HCT116 (cell line): Measurements from ENCODE around the gene ADAM19. TPM values are rescaled to one million over a fixed set of nuclear protein-coding genes. Genes with fewer than 3 reads are reported as not detected.

Experiments used
- ATAC-seq: fragments of 200-7000 bp; cut with Tn5 transposase; 2 replicates; pipeline ENCODE4 v1.9.1; 2020; ENCODE audit warnings: mild to moderate bottlenecking, moderate library complexity
- BruUV-seq: library from RNA; stranded (reverse); fragments of 400-500 nt; replicated peaks from 2 replicates; lab custom pipeline; 2021; lab: Mats Ljungman, UMichigan
- CTCF ChIA-PET: fragments of 300-600 bp; sonication (Branson Sonifier 250); formaldehyde crosslinking; loops from one replicate; lab custom pipeline; 2021; ENCODE audit warnings: antibody characterized with exemption; lab: Charles Lee
- POLR2A ChIA-PET: fragments of 300-600, 350-600 bp; sonication (Branson Sonifier 250); formaldehyde crosslinking; loops from one replicate; lab custom pipeline; 2021; ENCODE audit warnings: antibody characterized with exemption; lab: Charles Lee
- RAD21 ChIA-PET, 2 experiments: fragments of 300-600 bp; sonication (Branson Sonifier 250); formaldehyde crosslinking; loops; one replicate each; lab custom pipeline; 2023; ENCODE audit warnings: low total read pairs in 2 of 2; ENCODE audit not compliant: uncharacterized antibody in 2 of 2, unreplicated experiment in 2 of 2, low non-redundant PET in 1 of 2; lab: Charles Lee
- DNase-seq: peaks from one replicate; pipeline ENCODE4 v3.0.0-alpha.2; 2010; ENCODE audit warnings: low read depth, low spot score
- H2AFZ ChIP-seq: fragments of 200-600 bp; shearing (Covaris generic), sonication (generic); 2 replicates; pipeline ENCODE4 v1.6.1; 2017; ENCODE audit warnings: low read depth, mixed run types, mixed read lengths, antibody characterized with exemption, low read length; ENCODE audit not compliant: poor library complexity, severe bottlenecking
- H3K27ac ChIP-seq: 2 replicates; pipeline ENCODE4 v1.5.1; 2012; ENCODE audit warnings: low read depth, low read length
- H3K27me3 ChIP-seq: fragments of 200-600 bp; sonication (generic); 2 replicates; pipeline ENCODE4 v1.6.1; 2016; ENCODE audit warnings: mixed run types, low read length, mixed read lengths; ENCODE audit not compliant: insufficient read depth
- H3K36me3 ChIP-seq, 2 experiments: fragments of 200-500 bp in 1 of 2; fragments of 200-600 bp in 1 of 2; sonication (Bioruptor generic) in 1 of 2; sonication (generic) in 1 of 2; 2 replicates each; pipeline versions ENCODE4 v1.5.1 to v1.6.1; 2014 to 2016; ENCODE audit warnings: low read length in 2 of 2, inconsistent platforms in 1 of 2, mixed read lengths in 1 of 2, mixed run types in 1 of 2; ENCODE audit not compliant: insufficient read depth in 2 of 2, control insufficient read depth in 1 of 2
- H3K4me1 ChIP-seq, 2 experiments: fragments of 200-600 bp in 1 of 2; sonication (generic) in 1 of 2; 2 replicates each; pipeline versions ENCODE4 v1.5.1 to v1.6.1; 2012 to 2017; ENCODE audit warnings: low read length in 2 of 2, inconsistent platforms in 1 of 2, mild to moderate bottlenecking in 1 of 2, mixed read lengths in 1 of 2, mixed run types in 1 of 2, moderate library complexity in 1 of 2; ENCODE audit not compliant: insufficient read depth in 2 of 2, control insufficient read depth in 1 of 2
- H3K4me2 ChIP-seq: fragments of 200-600 bp; sonication (generic); 2 replicates; pipeline ENCODE4 v1.6.1; 2017; ENCODE audit warnings: mixed run types, low read length, mixed read lengths
- H3K4me3 ChIP-seq, 2 experiments: fragments of 200-600 bp in 1 of 2; sonication (generic) in 1 of 2; replicated peaks in 1 of 2; 2 replicates each; pipeline ENCODE4 v1.5.1; 2011 to 2016; ENCODE audit warnings: low read length in 2 of 2, control low read depth in 1 of 2, low read depth in 1 of 2, mild to moderate bottlenecking in 1 of 2, mixed read lengths in 1 of 2, mixed run types in 1 of 2
- H3K79me2 ChIP-seq: fragments of 200-600 bp; sonication (generic); 2 replicates; pipeline ENCODE4 v1.6.1; 2017; ENCODE audit warnings: mild to moderate bottlenecking, mixed run types, low read length, moderate library complexity, mixed read lengths; ENCODE audit not compliant: insufficient read depth
- H3K9ac ChIP-seq: fragments of 200-600 bp; sonication (generic); 2 replicates; pipeline ENCODE4 v1.6.1; 2016; ENCODE audit warnings: low read length, mixed read lengths
- H3K9me2 ChIP-seq: fragments of 200-600 bp; sonication (generic), shearing (Covaris generic); 2 replicates; pipeline ENCODE4 v1.6.1; 2017; ENCODE audit warnings: mixed run types, mild to moderate bottlenecking, moderate library complexity; ENCODE audit not compliant: insufficient read depth
- H3K9me3 ChIP-seq, 2 experiments: fragments of 200-500 bp in 1 of 2; fragments of 200-600 bp in 1 of 2; sonication (Bioruptor generic) in 1 of 2; sonication (generic) in 1 of 2; 2 replicates each; pipeline ENCODE4 v1.6.1; 2014 to 2017; ENCODE audit warnings: low read length in 2 of 2, mixed read lengths in 2 of 2, inconsistent platforms in 1 of 2, low read depth in 1 of 2, mild to moderate bottlenecking in 1 of 2, mixed run types in 1 of 2, moderate library complexity in 1 of 2; ENCODE audit not compliant: control insufficient read depth in 1 of 2, insufficient read depth in 1 of 2
- H4K20me1 ChIP-seq: fragments of 200-600 bp; sonication (generic), shearing (Covaris generic); 2 replicates; pipeline ENCODE4 v1.6.1; 2017; ENCODE audit warnings: mixed run types, mild to moderate bottlenecking, moderate library complexity; ENCODE audit not compliant: insufficient read depth
- ATF3 ChIP-seq: IDR thresholded peaks from 2 replicates; pipeline ENCODE4 v1.6.1; 2012
- EGR1 ChIP-seq: IDR thresholded peaks from 2 replicates; pipeline ENCODE4 v1.6.1; 2012; ENCODE audit warnings: low read depth
- ELF1 ChIP-seq: IDR thresholded peaks from 2 replicates; pipeline ENCODE4 v1.6.1; 2012; ENCODE audit warnings: low read depth, borderline replicate concordance
- EZH2 ChIP-seq: fragments of 200-600 bp; sonication (generic); IDR thresholded peaks from 2 replicates; pipeline ENCODE4 v1.6.1; 2017; ENCODE audit warnings: antibody characterized with exemption, mixed run types
- EZH2phosphoT487 ChIP-seq: fragments of 200-600 bp; IDR thresholded peaks from 2 replicates; pipeline ENCODE4 v1.6.1; 2018; ENCODE audit warnings: antibody characterized with exemption, borderline replicate concordance
- JUND ChIP-seq: IDR thresholded peaks from 2 replicates; pipeline ENCODE4 v1.6.1; 2012
- MAX ChIP-seq: IDR thresholded peaks from 2 replicates; pipeline ENCODE4 v1.6.1; 2012
- POLR2AphosphoS5 ChIP-seq: IDR thresholded peaks from 2 replicates; pipeline ENCODE4 v1.6.1; 2011; ENCODE audit warnings: mild to moderate bottlenecking, low read depth, low read length, moderate library complexity
- RAD21 ChIP-seq: IDR thresholded peaks from 2 replicates; pipeline ENCODE4 v1.6.1; 2012; ENCODE audit warnings: low read depth, mild to moderate bottlenecking
- REST ChIP-seq: IDR thresholded peaks from 2 replicates; pipeline ENCODE4 v1.6.1; 2012; ENCODE audit warnings: low read depth
- SIN3A ChIP-seq: IDR thresholded peaks from 2 replicates; pipeline ENCODE4 v1.6.1; 2012; ENCODE audit warnings: low read depth
- SP1 ChIP-seq: IDR thresholded peaks from 2 replicates; pipeline ENCODE4 v1.6.1; 2012; ENCODE audit warnings: low read depth
- SRF ChIP-seq: IDR thresholded peaks from 2 replicates; pipeline ENCODE4 v1.6.1; 2012; ENCODE audit warnings: low read depth
- TCF7L2 ChIP-seq: IDR thresholded peaks from 2 replicates; pipeline ENCODE4 v1.7.0; 2011; ENCODE audit warnings: borderline replicate concordance, inconsistent platforms; ENCODE audit not compliant: insufficient read depth, insufficient read length; ENCODE audit errors: extremely low read depth
- YY1 ChIP-seq: IDR thresholded peaks from 2 replicates; pipeline ENCODE4 v1.6.1; 2011; ENCODE audit warnings: low read length, low read depth, moderate library complexity, mild to moderate bottlenecking; ENCODE audit not compliant: insufficient replicate concordance; ENCODE audit errors: extremely low read depth
- ZFX ChIP-seq: fragments of 450-650 bp; IDR thresholded peaks from 2 replicates; pipeline ENCODE4 v1.6.1; 2017
- intact Hi-C: fragments of 100-400 bp; cut with micrococcal nuclease; formaldehyde crosslinking; loops from 2 replicates; pipeline ENCODE4 v1.10.0; 2022
- total RNA-seq: library from RNA; stranded (reverse); gene quantifications from one replicate; pipeline ENCODE4 v1.2.1, GENCODE V29; 2021; ENCODE audit not compliant: unreplicated experiment

The ADAM19 gene
- total RNA-seq, 1 experiment from 2014 or later: 77.3 TPM

- no TSS peak for BruUV-seq
- intact Hi-C loops: no loop called here
Observed at GRCh38 chr5:157519579-157520253, 55.9 kb downstream of the ADAM19 start.

GRCh38 chr5:157518963-157519362, 56.6 kb downstream of the ADAM19 start:
- CTCF ChIA-PET: no interaction called here
- ATAC-seq (no peak), DNase-seq (no peak)
- no peaks in the 10 kb centered on the region for H3K9me2 ChIP-seq
- no peaks in the 10 kb centered on the region for H4K20me1 ChIP-seq
- no peak overlapping the region for H2AFZ ChIP-seq
- RAD21 ChIA-PET: no interaction called here
- peaks cover 5% of the 10 kb centered on the region; the same call in 1 of the 2 replicates for H3K79me2 ChIP-seq
- no peaks in the 10 kb centered on the region for H3K9me3 ChIP-seq
- peaks cover 0 to 24% of the 10 kb centered on the region in 2 experiments; a peak in 2 of 4 replicates for H3K4me1 ChIP-seq
- POLR2A ChIA-PET: no interaction called here
- no peak overlapping the region for H3K9ac ChIP-seq
- H3K4me2 ChIP-seq: no peak overlapping the region
- intact Hi-C loops: no loop called here
- no peaks in the 10 kb centered on the region for H3K27me3 ChIP-seq
- H3K27ac ChIP-seq: no peak overlapping the region
- H3K36me3 ChIP-seq: peaks cover 6 to 7% of the 10 kb centered on the region in 2 experiments; a peak in 2 of 4 replicates
- H3K4me3 ChIP-seq: no peak overlapping the region
- BruUV-seq: no TSS peak
- TF ChIP-seq JUND (no peak), ELF1 (no peak), EZH2phosphoT487 (no peak), POLR2AphosphoS5 (no peak), RAD21 (no peak), SIN3A (no peak), REST (no peak), SP1 (no peak), EZH2 (no peak), MAX (no peak), EGR1 (no peak), ZFX (no peak)

More at GRCh38 chr5:157519579-157520253, 55.9 kb downstream of the ADAM19 start:
- Histone ChIP-seq H4K20me1 (no peaks in the 10 kb centered on the region), H3K36me3 (peaks cover 7% of the 10 kb centered on the region in 2 experiments; a peak in 1 of 4 replicates), H3K4me1 (peaks cover 0 to 23% of the 10 kb centered on the region in 2 experiments; a peak in 2 of 4 replicates), H3K9me3 (no peaks in the 10 kb centered on the region), H3K79me2 (peaks cover 6% of the 10 kb centered on the region; the same call in 1 of the 2 replicates), H3K4me2 (no peak overlapping the region), H3K27ac (no peak overlapping the region), H3K4me3 (no peak overlapping the region), H3K9me2 (no peaks in the 10 kb centered on the region), H3K9ac (no peak overlapping the region), H2AFZ (no peak overlapping the region), H3K27me3 (no peaks in the 10 kb centered on the region)
- ChIA-PET RAD21 (no interaction called here), POLR2A (no interaction called here), CTCF (no interaction called here)
- ATAC-seq: no peak
- TF ChIP-seq EGR1 (no peak), SP1 (no peak), ZFX (no peak), ATF3 (no peak), SRF (no peak), EZH2phosphoT487 (no peak), YY1 (no peak), SIN3A (no peak), TCF7L2 (no peak)
- no peak for DNase-seq
